DMS114 treated with DMSO at 0.1 percent for 48 hours (cell line): Measurements from ENCODE around the gene HSPB6.
"Not testable (repeated sequence)": the region's sequence is repeated elsewhere in the genome, so short reads cannot be mapped to it uniquely, and the experiment has no call there.

Experiments used
- DNase-seq: peaks from one replicate; lab custom pipeline; 2025; ENCODE audit not compliant: unreplicated experiment; lab: John Stamatoyannopoulos, UW

Gene HSPB6

DNA sequence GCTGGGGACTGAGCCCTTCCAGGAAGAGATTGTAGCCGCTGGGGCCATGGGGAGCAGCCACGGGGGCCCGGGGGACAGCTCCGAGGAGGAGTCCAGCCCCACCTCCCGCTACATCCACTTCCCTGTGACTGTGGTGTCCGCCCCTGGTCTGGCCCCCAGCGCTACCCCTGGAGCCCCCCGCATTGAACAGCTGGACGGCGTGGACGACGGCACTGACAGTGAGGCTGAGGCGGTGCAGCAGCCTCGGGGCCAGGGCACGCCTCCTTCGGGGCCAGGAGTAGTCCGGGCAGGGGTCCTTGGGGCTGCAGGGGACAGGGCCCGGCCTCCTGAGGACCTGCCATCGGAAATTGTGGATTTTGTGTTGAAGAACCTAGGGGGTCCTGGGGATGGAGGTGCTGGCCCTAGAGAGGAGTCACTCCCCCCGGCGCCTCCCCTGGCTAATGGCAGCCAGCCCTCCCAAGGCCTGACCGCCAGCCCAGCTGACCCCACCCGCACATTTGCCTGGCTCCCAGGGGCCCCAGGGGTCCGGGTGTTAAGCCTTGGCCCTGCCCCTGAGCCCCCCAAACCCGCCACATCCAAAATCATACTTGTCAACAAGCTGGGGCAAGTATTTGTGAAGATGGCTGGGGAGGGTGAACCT is 24.2 kb downstream of the HSPB6 start:
- no peak for DNase-seq

GRCh38 chr19:35731779-35732405 is 24.9 kb downstream of the HSPB6 start:
- DNase-seq = no peak

GRCh38 chr19:35731353-35731752 is 25.5 kb downstream of the HSPB6 start:
- no peak for DNase-seq

DNA sequence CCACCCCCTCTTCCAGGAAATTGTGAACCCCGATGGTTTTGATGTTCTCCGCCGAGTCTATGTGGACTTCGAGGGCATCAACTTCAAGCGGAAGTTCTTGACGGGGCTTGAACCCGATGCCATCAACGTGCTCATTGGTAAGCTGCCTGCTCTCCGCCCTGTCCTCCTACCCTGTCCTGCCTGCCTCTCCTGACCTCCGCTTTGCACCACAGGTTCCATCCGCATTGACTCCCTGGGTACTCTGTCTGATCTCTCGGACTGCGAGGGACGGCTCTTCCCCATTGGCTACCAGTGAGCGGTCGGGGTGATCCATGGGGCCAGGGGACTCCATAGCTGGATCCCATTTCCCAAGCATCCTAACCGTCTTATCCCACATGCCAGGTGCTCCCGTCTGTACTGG is 26.5 kb downstream of the HSPB6 start:
- no peak for DNase-seq

DNA sequence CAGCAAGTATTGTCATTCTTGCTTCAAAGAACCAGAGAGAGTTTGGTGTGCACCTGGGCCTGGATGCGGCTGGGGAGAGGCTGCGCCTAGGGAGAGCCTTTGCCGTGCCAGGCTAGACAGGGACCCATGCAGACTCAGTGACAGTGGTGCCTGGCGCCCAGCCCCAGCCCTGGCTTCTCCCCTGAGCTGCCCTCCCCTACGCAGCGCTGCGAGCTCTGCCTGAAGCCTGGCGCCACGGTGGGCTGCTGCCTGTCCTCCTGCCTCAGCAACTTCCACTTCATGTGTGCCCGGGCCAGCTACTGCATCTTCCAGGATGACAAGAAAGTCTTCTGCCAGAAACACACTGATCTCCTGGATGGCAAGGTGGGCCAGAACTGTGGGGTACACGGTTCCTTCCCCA is 27.1 kb downstream of the HSPB6 start:
- no peak for DNase-seq

DNA sequence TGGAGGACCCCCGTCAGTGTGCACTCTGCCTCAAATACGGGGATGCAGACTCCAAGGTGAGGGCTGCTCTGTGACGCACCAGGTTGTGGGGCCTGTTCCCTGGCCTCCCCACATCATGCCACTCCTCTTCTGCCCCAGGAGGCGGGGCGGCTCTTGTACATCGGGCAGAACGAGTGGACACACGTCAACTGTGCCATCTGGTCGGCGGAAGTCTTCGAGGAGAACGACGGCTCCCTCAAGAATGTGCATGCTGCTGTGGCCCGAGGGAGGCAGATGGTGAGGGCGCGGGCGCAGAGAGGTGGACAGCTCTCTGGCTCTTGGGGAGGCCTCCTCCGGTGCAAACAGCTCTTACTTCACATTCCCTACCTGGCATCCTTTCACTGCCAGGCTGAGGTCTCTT is 27.8 kb downstream of the HSPB6 start:
- DNase-seq = no peak

DNA sequence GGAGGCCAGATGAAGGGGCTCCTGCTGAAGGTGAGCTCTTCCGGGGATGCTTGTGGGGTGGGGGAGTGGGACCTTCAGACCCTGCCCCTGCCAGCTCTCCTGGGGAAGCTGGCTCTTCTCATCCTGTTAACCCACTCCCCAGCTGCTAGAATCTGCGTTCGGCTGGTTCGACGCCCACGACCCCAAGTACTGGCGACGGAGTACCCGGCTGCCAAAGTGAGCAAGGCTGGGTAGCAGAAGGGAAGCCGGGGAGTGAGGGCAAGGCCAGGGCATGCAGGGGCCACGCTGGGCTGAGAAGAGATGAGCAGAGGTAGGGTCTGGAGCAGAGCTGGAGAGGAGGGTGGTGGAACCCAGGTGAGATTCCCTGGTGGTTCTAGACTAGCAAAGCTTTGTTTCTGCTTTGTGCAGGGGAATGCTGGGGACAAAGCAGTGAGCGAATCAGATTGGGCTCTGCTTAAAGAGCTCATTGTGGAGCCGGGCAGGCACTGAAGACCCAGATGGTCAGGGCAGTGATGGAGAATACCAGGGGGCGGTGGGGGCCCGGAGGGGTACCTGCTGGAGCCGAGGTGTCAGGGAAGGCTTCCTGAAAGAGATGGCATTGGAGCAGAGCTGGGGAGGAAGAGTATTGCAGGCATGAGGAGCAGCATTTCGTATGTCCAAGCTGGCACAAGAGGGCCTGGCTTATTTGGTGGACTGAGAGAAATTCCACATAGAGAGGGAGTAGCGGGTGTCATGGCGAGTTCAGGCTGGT is 28.7 kb downstream of the HSPB6 start:
- DNase-seq = no peak

DNA sequence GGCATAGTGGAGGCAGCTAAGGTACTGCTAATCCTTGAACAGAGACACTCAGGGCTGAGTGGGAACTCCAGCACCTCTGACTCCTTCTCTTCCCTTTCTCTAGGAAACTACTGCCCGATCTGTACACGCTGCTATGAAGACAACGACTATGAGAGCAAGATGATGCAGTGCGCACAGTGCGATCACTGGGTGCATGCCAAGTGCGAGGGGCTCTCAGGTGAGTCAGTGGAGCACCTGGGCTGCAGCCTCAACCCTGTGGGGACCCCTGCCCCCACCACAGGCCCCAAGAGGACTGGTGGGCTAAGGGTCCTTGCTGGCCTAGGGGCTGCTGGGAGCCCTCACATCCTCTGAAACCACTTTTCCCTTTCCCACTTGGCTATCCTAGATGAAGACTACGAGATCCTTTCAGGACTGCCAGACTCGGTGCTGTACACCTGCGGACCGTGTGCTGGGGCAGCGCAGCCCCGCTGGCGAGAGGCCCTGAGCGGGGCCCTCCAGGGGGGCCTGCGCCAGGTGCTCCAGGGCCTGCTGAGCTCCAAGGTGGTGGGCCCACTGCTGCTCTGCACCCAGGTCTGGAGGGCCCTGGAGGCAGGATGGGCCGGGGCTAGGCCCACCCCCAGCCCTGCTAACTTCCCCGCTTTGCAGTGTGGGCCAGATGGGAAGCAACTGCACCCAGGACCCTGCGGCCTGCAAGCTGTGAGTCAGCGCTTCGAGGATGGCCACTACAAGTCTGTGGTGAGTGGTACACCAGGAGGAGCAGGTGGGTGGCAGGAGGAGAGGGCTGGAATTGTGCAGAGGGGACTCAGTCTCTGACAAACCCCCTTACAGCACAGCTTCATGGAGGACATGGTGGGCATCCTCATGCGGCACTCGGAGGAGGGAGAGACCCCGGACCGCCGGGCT is 29.5 kb downstream of the HSPB6 start:
- no peak for DNase-seq

DNA sequence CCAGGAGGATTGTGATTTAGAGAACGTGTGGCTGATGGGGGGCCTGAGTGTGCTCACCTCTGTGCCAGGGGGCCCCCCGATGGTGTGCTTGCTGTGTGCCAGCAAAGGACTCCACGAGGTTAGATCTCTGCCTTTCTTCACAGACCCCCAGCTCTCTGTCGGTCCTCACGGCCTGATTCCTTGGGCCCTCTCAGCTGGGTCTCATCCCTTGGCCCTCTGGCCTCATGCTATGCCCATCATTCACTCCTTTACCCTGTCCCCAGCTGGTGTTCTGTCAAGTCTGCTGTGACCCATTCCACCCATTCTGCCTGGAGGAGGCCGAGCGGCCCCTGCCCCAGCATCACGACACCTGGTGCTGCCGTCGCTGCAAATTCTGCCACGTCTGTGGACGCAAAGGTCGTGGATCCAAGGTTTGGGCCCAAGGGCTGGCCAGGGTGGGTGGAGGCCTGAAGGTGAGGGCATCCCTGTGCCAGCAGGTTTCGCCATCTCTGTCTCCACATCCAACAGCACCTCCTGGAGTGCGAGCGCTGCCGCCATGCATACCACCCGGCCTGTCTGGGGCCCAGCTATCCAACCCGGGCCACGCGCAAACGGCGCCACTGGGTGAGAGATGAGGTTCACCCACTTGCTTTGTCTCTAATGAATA is 31.5 kb downstream of the HSPB6 start:
- no peak for DNase-seq

GRCh38 chr19:35724560-35724959 is 32.3 kb downstream of the HSPB6 start:
- no peak for DNase-seq

- not testable (repeated sequence) for DNase-seq
These were observed 32.7 kb downstream of the HSPB6 start for GRCh38 chr19:35724132-35724531.

- DNase-seq = no peak
These were observed 33.2 kb downstream of the HSPB6 start for GRCh38 chr19:35723671-35724070.

GRCh38 chr19:35722897-35723296 is 33.9 kb downstream of the HSPB6 start:
- no peak for DNase-seq

GRCh38 chr19:35722461-35722860 is 34.4 kb downstream of the HSPB6 start:
- DNase-seq = no peak

DNA sequence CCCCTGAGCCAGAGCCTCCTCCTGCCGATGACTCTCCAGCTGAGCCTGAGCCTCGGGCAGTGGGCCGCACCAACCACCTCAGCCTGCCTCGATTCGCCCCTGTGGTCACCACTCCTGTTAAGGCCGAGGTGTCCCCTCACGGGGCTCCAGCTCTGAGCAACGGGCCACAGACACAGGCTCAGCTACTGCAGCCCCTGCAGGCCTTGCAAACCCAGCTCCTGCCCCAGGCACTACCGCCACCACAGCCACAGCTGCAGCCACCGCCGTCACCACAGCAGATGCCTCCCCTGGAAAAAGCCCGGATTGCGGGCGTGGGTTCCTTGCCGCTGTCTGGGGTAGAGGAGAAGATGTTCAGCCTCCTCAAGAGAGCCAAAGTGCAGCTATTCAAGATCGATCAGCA is 35.5 kb downstream of the HSPB6 start:
- DNase-seq = no peak

GRCh38 chr19:35720648-35721047 is 36.2 kb downstream of the HSPB6 start:
- no peak for DNase-seq

- DNase-seq = no peak
These were observed 36.7 kb downstream of the HSPB6 start for GRCh38 chr19:35720163-35720524.

- no peak for DNase-seq
These were observed 37.2 kb downstream of the HSPB6 start for GRCh38 chr19:35719402-35720162.

- DNase-seq = no peak
These were observed 38.3 kb downstream of the HSPB6 start for GRCh38 chr19:35718345-35719041.
